DND-41 (cell line): ENCODE data around the gene ZNF384.

Experiments
- ATAC-seq: fragments of 200-7000 bp; cut with Tn5 transposase; 3 replicates; pipeline ENCODE4 v1.9.1; 2021; ENCODE audit warnings: low read depth; ENCODE audit not compliant: insufficient read depth
- DNase-seq: peaks from one replicate; pipeline ENCODE4 v3.0.0-alpha.2; 2020
- H2AFZ ChIP-seq: 2 replicates; pipeline ENCODE4 v1.6.0; 2012; ENCODE audit warnings: low read depth, low read length
- H3K27ac ChIP-seq: 2 replicates; pipeline ENCODE4 v1.5.1; 2012; ENCODE audit warnings: low read length, inconsistent platforms
- H3K27me3 ChIP-seq: fragments of 200-600 bp; sonication (generic); 2 replicates; pipeline ENCODE4 v1.6.0; 2012; ENCODE audit warnings: low read length, mild to moderate bottlenecking, inconsistent platforms; ENCODE audit not compliant: insufficient read depth, poor library complexity
- H3K36me3 ChIP-seq: 2 replicates; pipeline ENCODE4 v1.5.1; 2012; ENCODE audit warnings: low read length, inconsistent platforms; ENCODE audit not compliant: insufficient read depth
- H3K4me1 ChIP-seq: 2 replicates; pipeline ENCODE4 v1.5.1; 2012; ENCODE audit warnings: mild to moderate bottlenecking, low read length; ENCODE audit not compliant: insufficient read depth
- H3K4me2 ChIP-seq: 2 replicates; pipeline ENCODE4 v1.6.0; 2012; ENCODE audit warnings: mild to moderate bottlenecking, moderate library complexity, low read length, inconsistent platforms; ENCODE audit not compliant: insufficient read depth
- H3K4me3 ChIP-seq, 2 experiments: fragments of 200-600 bp in 1 of 2; shearing (Covaris generic) in 1 of 2; 2 replicates each; pipeline ENCODE4 v1.5.1; 2012 to 2016; ENCODE audit warnings: inconsistent platforms in 2 of 2, low read length in 2 of 2, mild to moderate bottlenecking in 2 of 2, low read depth in 1 of 2, moderate library complexity in 1 of 2
- H3K79me2 ChIP-seq: 2 replicates; pipeline ENCODE4 v1.6.0; 2012; ENCODE audit warnings: low read length, inconsistent platforms; ENCODE audit not compliant: insufficient read depth
- H3K9ac ChIP-seq: 2 replicates; pipeline ENCODE4 v1.6.0; 2012; ENCODE audit warnings: low read depth, mild to moderate bottlenecking, inconsistent platforms, low read length, moderate library complexity
- H3K9me3 ChIP-seq: 2 replicates; pipeline ENCODE4 v1.5.1; 2012; ENCODE audit warnings: low read length, moderate library complexity, mild to moderate bottlenecking, inconsistent platforms; ENCODE audit not compliant: insufficient read depth, severe bottlenecking
- H4K20me1 ChIP-seq: 2 replicates; pipeline ENCODE4 v1.6.0; 2012; ENCODE audit warnings: low read length; ENCODE audit not compliant: insufficient read depth
- CTCF ChIP-seq: IDR thresholded peaks from 2 replicates; pipeline ENCODE4 v1.5.1; 2012; ENCODE audit warnings: borderline replicate concordance, low read length, moderate library complexity, mild to moderate bottlenecking; ENCODE audit not compliant: poor library complexity, severe bottlenecking; ENCODE audit errors: extremely low read depth
- EZH2 ChIP-seq: IDR thresholded peaks from 3 replicates; pipeline ENCODE4 v1.6.1; 2012; ENCODE audit warnings: borderline replicate concordance, low read depth, mild to moderate bottlenecking, moderate library complexity, low read length, inconsistent platforms; ENCODE audit not compliant: severe bottlenecking

ZNF384 gene

DNA sequence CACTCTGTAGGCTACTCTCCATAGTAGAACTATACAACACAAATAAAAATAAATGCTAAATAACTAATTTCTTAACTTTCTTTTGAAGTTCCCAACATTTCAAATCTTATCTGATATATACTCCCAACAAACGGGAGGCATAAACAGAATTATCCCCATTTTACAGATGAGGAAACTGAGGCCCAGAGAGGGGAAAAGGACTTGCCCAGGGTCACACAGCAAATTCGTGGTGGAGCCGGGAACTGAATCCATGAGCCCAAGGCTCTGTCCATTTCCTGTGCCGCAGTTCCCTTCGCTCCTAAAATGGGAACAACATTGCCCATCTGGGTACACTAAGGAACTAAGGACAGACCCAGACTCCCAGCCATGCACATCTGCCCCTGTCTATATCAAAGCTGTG, 12.2 kb downstream of the ZNF384 start:
- no peak overlapping the region for H2AFZ ChIP-seq
- no peak overlapping the region for H3K4me3 ChIP-seq
- H3K4me2 ChIP-seq = no peak overlapping the region
- no peaks in the 10 kb centered on the region for H3K27me3 ChIP-seq
- H3K9ac ChIP-seq = no peak overlapping the region
- H3K79me2 ChIP-seq = peaks cover 38% of the 10 kb centered on the region
- no peak for DNase-seq
- H3K27ac ChIP-seq = no peak overlapping the region
- H4K20me1 ChIP-seq = peaks cover 13% of the 10 kb centered on the region
- ATAC-seq = no peak
- TF ChIP-seq EZH2 (no peak), CTCF (no peak)
- no peaks in the 10 kb centered on the region for H3K4me1 ChIP-seq
- no peaks in the 10 kb centered on the region for H3K9me3 ChIP-seq
- peaks cover 96% of the 10 kb centered on the region for H3K36me3 ChIP-seq

GRCh38 chr12:6672143-6672542, 17.0 kb downstream of the ZNF384 start:
- 0 out of 2 replicates have a peak, but pooled peaks cover 3% of the 10 kb centered on the region for H4K20me1 ChIP-seq
- H3K27ac ChIP-seq = no peak overlapping the region
- no peaks in the 10 kb centered on the region for H3K4me1 ChIP-seq
- H3K79me2 ChIP-seq = peaks cover 5% of the 10 kb centered on the region; the same call in 1 of the 2 replicates
- no peak overlapping the region for H3K4me2 ChIP-seq
- no peak overlapping the region for H3K4me3 ChIP-seq
- TF ChIP-seq CTCF = no peak
- TF ChIP-seq EZH2 = no peak
- H3K9ac ChIP-seq = no peak overlapping the region
- H3K9me3 ChIP-seq = no peaks in the 10 kb centered on the region
- no peak overlapping the region for H2AFZ ChIP-seq
- H3K36me3 ChIP-seq = peaks cover 99% of the 10 kb centered on the region
- DNase-seq (no peak), ATAC-seq (no peak)
- H3K27me3 ChIP-seq = no peaks in the 10 kb centered on the region

- peaks cover 2% of the 10 kb centered on the region for H3K79me2 ChIP-seq
- TF ChIP-seq EZH2 (no peak), CTCF (peak; percentile 45)
- no peak for ATAC-seq
- H3K36me3 ChIP-seq = peaks cover 66% of the 10 kb centered on the region
- H4K20me1 ChIP-seq = 0 out of 2 replicates have a peak, but pooled peaks cover 3% of the 10 kb centered on the region
- no peaks in the 10 kb centered on the region for H3K9me3 ChIP-seq
- no peak overlapping the region for H3K27ac ChIP-seq
- H3K27me3 ChIP-seq = no peaks in the 10 kb centered on the region
- no peak overlapping the region for H3K4me2 ChIP-seq
- H3K9ac ChIP-seq = no peak overlapping the region
- no peak overlapping the region for H2AFZ ChIP-seq
- no peak for DNase-seq
- peaks cover 12% of the 10 kb centered on the region for H3K4me1 ChIP-seq
- no peak overlapping the region for H3K4me3 ChIP-seq
These were observed 21.5 kb downstream of the ZNF384 start for GRCh38 chr12:6667559-6668210.
